ENCODE data around the gene SPOUT1. TPM values are rescaled to one million over a fixed set of nuclear protein-coding genes. Genes with fewer than 3 reads are reported as not detected.
A peak's percentile ranks its signal among the peaks of the same experiment; 100 is the strongest.

Gene SPOUT1
- total RNA-seq, 1 donor from 2014 or later, result 48.6 TPM

- Histone ChIP-seq H3K27me3 (no peaks in the 10 kb centered on the region), H3K4me1 (peaks cover 14% of the 10 kb centered on the region), H3K36me3 (peaks cover 0 to 18% of the 10 kb centered on the region in 2 donors), H3K9me3 (no peaks in the 10 kb centered on the region), H3K4me3 (peak within 1 kb of the TSS; percentile 59 to 64), H3K27ac (peak within 1 kb of the TSS; percentile 35)
- peak; percentile 96 for DNase-seq (ENCODE audit: extremely low spot score in 2 of 2)
- intact Hi-C loops (cut with DNase I), result no loop called here
- TF ChIP-seq POLR2A (IDR thresholded peaks at IDR 0.05), result peak in 1 of 2 donors; percentile 74
- peak; percentile 90 to 98 for TF ChIP-seq POLR2AphosphoS5 (IDR thresholded peaks at IDR 0.05; ENCODE audit: insufficient read depth in 1 of 2, low read depth in 1 of 2)
- peak; percentile 81 to 96 (median 86) for TF ChIP-seq CTCF (IDR thresholded peaks at IDR 0.05)
Observed at GRCh38 chr9:128818099-128818838, 11.3 kb downstream of the SPOUT1 start, which contains the start of gene ENDOG. Gene ENDOG (plus strand): TSS chr9:128818500. CDS start chr9:128818685, 185 bp downstream.

GRCh38 chr9:128810873-128811272, 18.7 kb downstream of the SPOUT1 start:
- intact Hi-C loops (cut with DNase I), result no loop called here
- Histone ChIP-seq H3K27me3 (no peaks in the 10 kb centered on the region), H3K36me3 (peaks cover 0 to 16% of the 10 kb centered on the region in 2 donors), H3K4me3 (no peak overlapping the region), H3K4me1 (no peaks in the 10 kb centered on the region), H3K9me3 (no peaks in the 10 kb centered on the region), H3K27ac (no peak overlapping the region)
- no peak for TF ChIP-seq POLR2AphosphoS5 (IDR thresholded peaks at IDR 0.05; ENCODE audit: insufficient read depth in 1 of 2, low read depth in 1 of 2)
- no peak for TF ChIP-seq CTCF (IDR thresholded peaks at IDR 0.05)
- TF ChIP-seq POLR2A (IDR thresholded peaks at IDR 0.05), result no peak
- no peak for DNase-seq (ENCODE audit: extremely low spot score in 2 of 2)

- H3K36me3 ChIP-seq, result peaks cover 0 to 26% of the 10 kb centered on the region in 2 donors
- no peak for TF ChIP-seq CTCF (IDR thresholded peaks at IDR 0.05)
- TF ChIP-seq POLR2AphosphoS5 (IDR thresholded peaks at IDR 0.05; ENCODE audit: insufficient read depth in 1 of 2, low read depth in 1 of 2), result no peak
- TF ChIP-seq POLR2A (IDR thresholded peaks at IDR 0.05), result no peak
- intact Hi-C loops (cut with DNase I), result no loop called here
Observed at GRCh38 chr9:128809831-128810230, 19.8 kb downstream of the SPOUT1 start.

GRCh38 chr9:128809036-128809599, 20.5 kb downstream of the SPOUT1 start:
- H3K4me3 ChIP-seq, result no peak overlapping the region
- peaks cover 0 to 31% of the 10 kb centered on the region in 2 donors for H3K36me3 ChIP-seq
- no peaks in the 10 kb centered on the region for H3K9me3 ChIP-seq
- H3K4me1 ChIP-seq, result no peaks in the 10 kb centered on the region
- TF ChIP-seq POLR2AphosphoS5 (IDR thresholded peaks at IDR 0.05; ENCODE audit: insufficient read depth in 1 of 2, low read depth in 1 of 2) (no peak), POLR2A (IDR thresholded peaks at IDR 0.05) (no peak), CTCF (IDR thresholded peaks at IDR 0.05) (no peak)
- no peak overlapping the region for H3K27ac ChIP-seq
- no peak for DNase-seq (ENCODE audit: extremely low spot score in 2 of 2)
- no peaks in the 10 kb centered on the region for H3K27me3 ChIP-seq
- intact Hi-C loops (cut with DNase I), result no loop called here

More at GRCh38 chr9:128809831-128810230, 19.8 kb downstream of the SPOUT1 start:
- no peak overlapping the region for H3K4me3 ChIP-seq
- DNase-seq (ENCODE audit: extremely low spot score in 2 of 2), result no peak
- H3K27ac ChIP-seq, result no peak overlapping the region
- H3K27me3 ChIP-seq, result no peaks in the 10 kb centered on the region
- H3K9me3 ChIP-seq, result no peaks in the 10 kb centered on the region
- H3K4me1 ChIP-seq, result no peaks in the 10 kb centered on the region

- H3K4me1 ChIP-seq, result no peaks in the 10 kb centered on the region
- no peaks in the 10 kb centered on the region for H3K27me3 ChIP-seq
- no peaks in the 10 kb centered on the region for H3K9me3 ChIP-seq
- H3K4me3 ChIP-seq, result no peak overlapping the region
- no peak for DNase-seq (ENCODE audit: extremely low spot score in 2 of 2)
- H3K27ac ChIP-seq, result no peak overlapping the region
- TF ChIP-seq POLR2AphosphoS5 (IDR thresholded peaks at IDR 0.05; ENCODE audit: insufficient read depth in 1 of 2, low read depth in 1 of 2), result no peak
- TF ChIP-seq CTCF (IDR thresholded peaks at IDR 0.05), result no peak
- no peak for TF ChIP-seq POLR2A (IDR thresholded peaks at IDR 0.05)
- intact Hi-C loops (cut with DNase I), result no loop called here
- peaks cover 0 to 36% of the 10 kb centered on the region in 2 donors for H3K36me3 ChIP-seq
Observed at GRCh38 chr9:128808543-128808942, 21.1 kb downstream of the SPOUT1 start.
